ENCODE data around the gene ZNF655. TPM values are rescaled to one million over a fixed set of nuclear protein-coding genes. Genes with fewer than 3 reads are reported as not detected.
"Not testable (repeated sequence)": the region's sequence is repeated elsewhere in the genome, so short reads cannot be mapped to it uniquely, and the experiment has no call there.

The ZNF655 gene
- total RNA-seq, 1 experiment from 2014 or later: 59.3 TPM

DNA sequence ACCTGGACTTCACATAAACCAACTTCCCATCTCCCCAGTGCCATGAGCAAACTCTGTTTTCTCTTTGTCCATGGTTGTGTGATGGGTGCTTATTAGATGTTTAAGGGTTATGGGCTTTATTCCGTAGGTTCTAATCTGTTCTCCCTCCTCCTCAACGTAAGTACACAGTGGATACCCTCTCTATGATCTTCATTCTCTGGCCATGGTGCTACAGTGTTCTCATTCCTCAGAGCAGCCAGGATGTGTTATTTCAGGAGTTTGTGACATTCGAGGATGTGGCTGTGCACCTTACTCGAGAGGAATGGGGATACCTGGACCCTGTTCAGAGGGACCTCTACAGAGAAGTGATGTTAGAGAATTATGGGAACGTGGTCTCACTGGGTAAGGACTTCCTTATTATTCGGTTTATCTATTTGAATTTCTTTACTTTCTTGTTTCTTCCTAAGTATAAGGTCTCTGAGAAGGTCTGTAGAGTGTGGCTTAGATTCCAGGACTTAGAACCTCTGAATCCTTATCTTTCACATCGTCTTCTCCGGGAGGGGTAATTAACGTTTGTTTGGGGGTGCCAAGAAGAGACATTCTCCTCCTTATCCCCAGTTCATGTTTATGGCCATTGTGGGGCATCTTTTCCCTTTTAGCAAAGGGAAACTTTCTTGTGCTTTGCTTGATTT, 3.8 kb downstream of the ZNF655 start:
- TF ChIP-seq, protein P1, sequence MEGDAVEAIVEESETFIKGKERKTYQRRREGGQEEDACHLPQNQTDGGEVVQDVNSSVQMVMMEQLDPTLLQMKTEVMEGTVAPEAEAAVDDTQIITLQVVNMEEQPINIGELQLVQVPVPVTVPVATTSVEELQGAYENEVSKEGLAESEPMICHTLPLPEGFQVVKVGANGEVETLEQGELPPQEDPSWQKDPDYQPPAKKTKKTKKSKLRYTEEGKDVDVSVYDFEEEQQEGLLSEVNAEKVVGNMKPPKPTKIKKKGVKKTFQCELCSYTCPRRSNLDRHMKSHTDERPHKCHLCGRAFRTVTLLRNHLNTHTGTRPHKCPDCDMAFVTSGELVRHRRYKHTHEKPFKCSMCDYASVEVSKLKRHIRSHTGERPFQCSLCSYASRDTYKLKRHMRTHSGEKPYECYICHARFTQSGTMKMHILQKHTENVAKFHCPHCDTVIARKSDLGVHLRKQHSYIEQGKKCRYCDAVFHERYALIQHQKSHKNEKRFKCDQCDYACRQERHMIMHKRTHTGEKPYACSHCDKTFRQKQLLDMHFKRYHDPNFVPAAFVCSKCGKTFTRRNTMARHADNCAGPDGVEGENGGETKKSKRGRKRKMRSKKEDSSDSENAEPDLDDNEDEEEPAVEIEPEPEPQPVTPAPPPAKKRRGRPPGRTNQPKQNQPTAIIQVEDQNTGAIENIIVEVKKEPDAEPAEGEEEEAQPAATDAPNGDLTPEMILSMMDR (conservative IDR thresholded peaks at IDR 0.05; ENCODE audit: low read depth, low read length): no peak
- no peak for TF ChIP-seq EZH2 (IDR thresholded peaks at IDR 0.05; ENCODE audit: borderline replicate concordance, low read depth, low read length, poor library complexity, severe bottlenecking)
- ChIA-PET CTCF (no interaction called here), POLR2A (ENCODE audit: low non-redundant PET) (no interaction called here)
- Histone ChIP-seq H3K27me3 (replicated peaks; ENCODE audit: insufficient read depth, low read depth, low read length, poor library complexity) (no peaks in the 10 kb centered on the region), H3K9me3 (ENCODE audit: low read depth, low read length, poor library complexity, severe bottlenecking) (no peaks in the 10 kb centered on the region), H3K36me3 (ENCODE audit: insufficient read depth, low read length, poor library complexity, severe bottlenecking) (peaks cover 61% of the 10 kb centered on the region), H3K27ac (ENCODE audit: low read depth, low read length, poor library complexity, severe bottlenecking) (no peak overlapping the region), H3K4me3 (ENCODE audit: low read depth, low read length, poor library complexity, severe bottlenecking) (no peak overlapping the region), H3K4me1 (ENCODE audit: insufficient read depth, low read length, poor library complexity, severe bottlenecking) (no peaks in the 10 kb centered on the region)
- no TSS peak for BruUV-seq (replicated peaks)
- no peak for DNase-seq (ENCODE audit: low spot score)
- intact Hi-C loops (cut with micrococcal nuclease; ENCODE audit: unreplicated experiment): no loop called here

DNA sequence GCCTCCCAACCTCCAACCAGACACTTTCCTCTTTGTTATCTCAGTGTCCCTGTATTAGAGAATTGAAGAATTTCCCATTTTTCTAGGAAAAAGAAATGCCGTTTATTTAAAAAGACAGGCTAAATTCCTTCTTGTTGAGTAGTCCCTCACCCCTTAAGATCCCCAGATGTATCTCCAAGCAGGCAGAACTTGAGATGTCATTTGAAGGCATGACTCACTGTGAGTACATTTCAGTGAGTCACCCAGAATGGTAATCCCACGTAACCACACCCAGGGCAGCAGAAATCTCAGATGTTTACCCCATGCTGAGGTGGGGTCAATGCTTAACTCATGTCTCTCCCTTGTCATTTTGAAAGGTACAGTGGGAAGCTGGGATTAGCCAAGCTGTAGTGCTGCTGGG, 4.4 kb downstream of the ZNF655 start:
- POLR2A ChIA-PET (ENCODE audit: low non-redundant PET): no interaction called here
- Histone ChIP-seq H3K27ac (ENCODE audit: low read depth, low read length, poor library complexity, severe bottlenecking) (no peak overlapping the region), H3K36me3 (ENCODE audit: insufficient read depth, low read length, poor library complexity, severe bottlenecking) (peaks cover 64% of the 10 kb centered on the region), H3K4me3 (ENCODE audit: low read depth, low read length, poor library complexity, severe bottlenecking) (no peak overlapping the region), H3K27me3 (replicated peaks; ENCODE audit: insufficient read depth, low read depth, low read length, poor library complexity) (no peaks in the 10 kb centered on the region), H3K9me3 (ENCODE audit: low read depth, low read length, poor library complexity, severe bottlenecking) (no peaks in the 10 kb centered on the region), H3K4me1 (ENCODE audit: insufficient read depth, low read length, poor library complexity, severe bottlenecking) (no peaks in the 10 kb centered on the region)
- CTCF ChIA-PET: no interaction called here
- no TSS peak for BruUV-seq (replicated peaks)
- TF ChIP-seq EZH2 (IDR thresholded peaks at IDR 0.05; ENCODE audit: borderline replicate concordance, low read depth, low read length, poor library complexity, severe bottlenecking): no peak
- TF ChIP-seq, protein P1 (conservative IDR thresholded peaks at IDR 0.05; ENCODE audit: low read depth, low read length): no peak
- DNase-seq (ENCODE audit: low spot score): peak; percentile 74
- intact Hi-C loops (cut with micrococcal nuclease; ENCODE audit: unreplicated experiment): no loop called here

DNA sequence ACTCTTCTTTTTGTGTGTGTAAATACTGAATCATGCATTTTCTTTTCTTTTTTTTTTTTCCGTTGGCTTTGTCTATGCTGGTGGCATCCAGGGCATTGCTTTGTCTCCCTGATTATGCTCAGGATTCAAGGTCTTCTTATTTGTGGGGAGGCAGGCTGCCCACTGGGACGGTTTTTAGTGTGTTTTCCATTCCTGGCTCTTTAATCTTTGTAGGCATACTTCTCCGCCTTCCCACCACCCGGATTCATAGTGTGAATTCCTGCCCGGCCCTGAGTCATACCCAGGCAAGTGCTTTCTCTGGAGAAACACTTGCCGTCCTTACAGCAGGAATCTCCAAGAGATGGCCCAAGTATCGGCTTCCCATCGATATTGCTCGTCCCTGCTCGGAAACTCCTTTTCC, 5.2 kb downstream of the ZNF655 start:
- no peaks in the 10 kb centered on the region for H3K27me3 ChIP-seq (replicated peaks; ENCODE audit: insufficient read depth, low read depth, low read length, poor library complexity)
- TF ChIP-seq, protein P1 (conservative IDR thresholded peaks at IDR 0.05; ENCODE audit: low read depth, low read length): no peak
- TF ChIP-seq EZH2 (IDR thresholded peaks at IDR 0.05; ENCODE audit: borderline replicate concordance, low read depth, low read length, poor library complexity, severe bottlenecking): no peak
- intact Hi-C loops (cut with micrococcal nuclease; ENCODE audit: unreplicated experiment): no loop called here
- H3K36me3 ChIP-seq (ENCODE audit: insufficient read depth, low read length, poor library complexity, severe bottlenecking): peaks cover 64% of the 10 kb centered on the region
- no peaks in the 10 kb centered on the region for H3K4me1 ChIP-seq (ENCODE audit: insufficient read depth, low read length, poor library complexity, severe bottlenecking)
- DNase-seq (ENCODE audit: low spot score): no peak
- no peak overlapping the region for H3K27ac ChIP-seq (ENCODE audit: low read depth, low read length, poor library complexity, severe bottlenecking)
- CTCF ChIA-PET: no interaction called here
- H3K4me3 ChIP-seq (ENCODE audit: low read depth, low read length, poor library complexity, severe bottlenecking): no peak overlapping the region
- H3K9me3 ChIP-seq (ENCODE audit: low read depth, low read length, poor library complexity, severe bottlenecking): no peaks in the 10 kb centered on the region
- POLR2A ChIA-PET (ENCODE audit: low non-redundant PET): interaction anchor here (0.8 kb wide), 1 partner anchor 87 kb away, joined by 4 read pairs; no protein-coding TSS in a partner anchor
- BruUV-seq (replicated peaks): no TSS peak

DNA sequence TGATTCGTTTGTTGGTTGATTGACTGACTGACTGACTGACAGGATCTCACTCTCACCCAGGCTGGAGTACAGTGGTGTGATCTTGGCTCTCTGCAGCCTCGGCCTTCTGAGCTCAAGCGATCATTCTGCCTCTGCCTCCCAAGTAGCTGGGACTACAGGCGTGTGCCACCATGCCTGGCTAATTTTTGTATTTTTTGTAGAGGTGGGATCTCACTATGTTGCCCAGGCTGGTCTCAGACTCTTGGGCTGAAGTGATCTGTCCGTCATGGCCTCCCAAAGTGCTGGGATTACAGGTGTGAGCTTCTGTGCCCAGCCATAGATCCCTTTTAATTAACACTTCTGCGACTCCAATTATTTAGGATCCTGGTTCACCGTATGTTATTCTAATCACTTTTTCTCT, 10.3 kb downstream of the ZNF655 start:
- POLR2A ChIA-PET (ENCODE audit: low non-redundant PET): not testable (repeated sequence)

More for the DNA sequence above, 10.3 kb downstream of the ZNF655 start:
- H3K9me3 ChIP-seq (ENCODE audit: low read depth, low read length, poor library complexity, severe bottlenecking); H3K27ac ChIP-seq (ENCODE audit: low read depth, low read length, poor library complexity, severe bottlenecking); H3K4me3 ChIP-seq (ENCODE audit: low read depth, low read length, poor library complexity, severe bottlenecking); CTCF ChIA-PET; H3K4me1 ChIP-seq (ENCODE audit: insufficient read depth, low read length, poor library complexity, severe bottlenecking); intact Hi-C loops (cut with micrococcal nuclease; ENCODE audit: unreplicated experiment); BruUV-seq (replicated peaks); DNase-seq (ENCODE audit: low spot score); H3K27me3 ChIP-seq (replicated peaks; ENCODE audit: insufficient read depth, low read depth, low read length, poor library complexity): not testable (repeated sequence)
- peaks cover 69% of the 10 kb centered on the region for H3K36me3 ChIP-seq (ENCODE audit: insufficient read depth, low read length, poor library complexity, severe bottlenecking)

Data from A673 (cell line).